Measurements from ENCODE around the gene POPDC2.
"Not testable (repeated sequence)": the region's sequence is repeated elsewhere in the genome, so short reads cannot be mapped to it uniquely, and the experiment has no call there.

POPDC2 gene, protein sequence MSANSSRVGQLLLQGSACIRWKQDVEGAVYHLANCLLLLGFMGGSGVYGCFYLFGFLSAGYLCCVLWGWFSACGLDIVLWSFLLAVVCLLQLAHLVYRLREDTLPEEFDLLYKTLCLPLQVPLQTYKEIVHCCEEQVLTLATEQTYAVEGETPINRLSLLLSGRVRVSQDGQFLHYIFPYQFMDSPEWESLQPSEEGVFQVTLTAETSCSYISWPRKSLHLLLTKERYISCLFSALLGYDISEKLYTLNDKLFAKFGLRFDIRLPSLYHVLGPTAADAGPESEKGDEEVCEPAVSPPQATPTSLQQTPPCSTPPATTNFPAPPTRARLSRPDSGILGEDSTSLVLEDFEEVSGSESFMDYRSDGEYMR

DNA sequence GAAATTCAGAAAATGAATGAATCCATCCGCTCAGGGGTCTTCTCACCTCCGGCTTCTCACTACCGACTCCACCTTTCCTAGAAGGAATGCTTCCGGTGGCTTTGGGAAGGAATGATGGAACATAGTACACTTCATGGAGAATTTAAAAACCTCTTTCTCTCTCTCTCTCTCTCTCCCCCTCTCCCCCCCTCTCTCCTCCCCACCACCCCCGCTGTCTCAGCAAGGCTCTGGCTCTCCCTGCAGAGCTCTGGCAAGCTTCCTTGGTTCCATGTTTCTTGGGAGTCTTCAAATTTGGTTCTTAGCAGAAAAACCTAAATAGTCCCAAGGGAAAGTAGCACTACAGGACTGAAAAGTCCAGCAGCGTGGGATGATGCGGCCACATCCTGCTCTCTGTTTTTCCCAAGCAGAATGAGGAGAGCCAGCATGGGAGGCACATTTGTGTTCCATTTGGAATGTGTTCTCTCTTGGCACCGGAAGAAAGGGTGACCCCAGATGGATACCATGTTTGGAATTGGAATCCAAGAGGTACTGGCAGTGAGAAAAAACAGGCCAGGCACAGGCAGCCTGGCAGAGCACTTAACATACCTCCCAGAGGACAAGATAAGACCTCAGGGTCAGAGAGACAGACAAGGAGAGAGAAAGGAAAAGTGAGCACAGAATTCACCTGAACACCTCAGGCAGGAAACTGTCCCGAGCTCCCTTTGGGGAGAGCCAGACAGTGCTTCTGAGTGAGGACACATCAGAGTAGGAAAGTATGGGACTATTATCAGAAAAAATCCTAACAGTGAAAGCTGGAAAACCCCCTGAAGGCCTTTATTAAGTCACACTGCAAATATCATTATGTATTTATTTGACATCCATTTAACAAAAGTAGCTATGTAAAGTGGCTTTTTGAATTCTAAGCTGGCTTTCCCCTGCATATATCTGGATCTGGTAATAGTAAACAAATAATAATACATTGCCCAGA is at the start of gene POPDC2:
TSS of gene POPDC2 (minus strand) at position 116 of the 967 bp plus-strand sequence. CDS start 166 bp downstream, outside the sequence.
- no peak for DNase-seq (ENCODE audit: low spot score)

DNA sequence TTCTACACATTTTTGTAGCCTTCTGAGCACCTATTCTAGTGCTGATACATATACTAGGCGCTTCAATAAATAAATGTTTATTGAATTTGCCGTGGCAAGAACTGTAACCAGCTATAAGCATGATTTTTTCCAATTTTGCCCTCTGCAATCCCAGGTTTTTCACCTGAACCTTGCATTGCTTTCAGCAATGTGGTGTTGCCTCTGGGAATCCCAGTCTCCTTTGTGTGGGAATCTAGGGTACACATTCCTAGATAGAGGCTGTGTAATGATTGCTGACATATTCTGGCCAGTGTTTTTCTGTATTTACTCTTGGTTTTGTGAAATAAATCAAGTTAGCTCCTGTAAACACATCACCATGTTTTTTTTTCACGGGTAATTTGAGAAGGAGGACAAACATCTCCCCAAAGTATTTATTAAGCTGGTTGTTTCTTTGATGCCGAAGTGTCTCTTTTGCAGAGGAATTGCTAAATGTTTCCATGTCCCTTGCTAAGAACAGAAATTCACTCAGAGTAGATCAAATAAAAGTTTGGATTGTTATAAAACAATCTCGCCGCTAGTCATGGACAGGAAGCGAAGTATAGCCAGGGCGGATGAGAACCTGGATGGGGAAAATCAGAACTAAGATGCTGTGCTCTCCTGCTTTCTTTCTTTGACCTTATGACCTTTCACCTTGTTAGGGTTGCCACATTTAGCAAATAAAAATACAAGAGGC is 43.6 kb upstream of the POPDC2 start:
- no peak for DNase-seq (ENCODE audit: low spot score)

DNA sequence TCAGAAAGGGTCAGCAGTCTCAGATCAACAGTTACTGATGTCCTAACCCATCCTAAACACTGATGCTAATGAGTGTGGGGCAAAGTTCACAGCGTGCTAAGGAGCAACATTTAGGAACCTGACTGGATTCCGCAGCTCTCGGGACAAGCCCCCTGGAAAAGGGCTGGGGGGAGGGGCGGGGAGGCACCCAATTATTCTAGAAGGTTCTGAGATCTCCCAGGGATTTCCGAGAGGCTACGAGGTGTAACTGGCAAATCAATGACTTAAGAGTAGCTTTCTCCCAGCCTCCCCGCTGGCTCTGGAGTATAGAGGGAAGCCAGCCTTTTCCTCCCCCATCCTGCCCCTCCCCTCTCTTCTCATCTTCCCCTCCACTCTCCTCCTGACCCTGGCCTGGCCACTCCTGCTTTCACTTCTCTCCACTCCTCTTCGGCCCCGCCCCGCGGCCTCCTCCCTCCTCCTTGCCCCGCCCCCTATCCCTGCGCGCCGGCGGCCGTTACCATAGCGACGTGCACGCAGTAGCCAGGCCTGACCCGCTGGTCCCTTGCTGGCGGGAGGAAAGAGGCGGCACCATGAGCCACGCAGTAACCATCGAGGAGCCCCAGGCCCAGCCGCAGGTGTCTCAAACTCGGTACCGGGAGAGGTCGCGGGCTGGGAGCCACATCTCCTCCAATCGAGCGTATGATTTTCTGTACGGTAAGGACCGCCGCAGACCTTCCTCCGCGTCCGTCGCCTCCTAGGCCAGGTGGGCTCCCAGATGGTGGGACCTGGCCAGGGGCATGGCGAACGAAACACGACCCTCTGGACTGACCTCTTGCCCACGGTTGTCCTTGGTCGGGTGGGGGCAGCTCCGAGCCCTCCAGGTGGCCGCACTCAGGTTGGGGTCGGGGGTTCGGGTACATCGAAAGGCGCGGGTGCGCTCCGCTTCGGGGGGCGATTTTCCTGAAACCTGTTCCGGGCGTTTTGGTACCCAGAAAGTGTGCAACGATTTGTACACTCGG is 42.4 kb upstream of the POPDC2 start, which contains the start of gene CFAP91:
TSS of gene CFAP91 (plus strand) at position 493 of the 998 bp plus-strand sequence. CDS start at position 570, 77 bp downstream.
- DNase-seq (ENCODE audit: low spot score): peak; percentile 86

DNA sequence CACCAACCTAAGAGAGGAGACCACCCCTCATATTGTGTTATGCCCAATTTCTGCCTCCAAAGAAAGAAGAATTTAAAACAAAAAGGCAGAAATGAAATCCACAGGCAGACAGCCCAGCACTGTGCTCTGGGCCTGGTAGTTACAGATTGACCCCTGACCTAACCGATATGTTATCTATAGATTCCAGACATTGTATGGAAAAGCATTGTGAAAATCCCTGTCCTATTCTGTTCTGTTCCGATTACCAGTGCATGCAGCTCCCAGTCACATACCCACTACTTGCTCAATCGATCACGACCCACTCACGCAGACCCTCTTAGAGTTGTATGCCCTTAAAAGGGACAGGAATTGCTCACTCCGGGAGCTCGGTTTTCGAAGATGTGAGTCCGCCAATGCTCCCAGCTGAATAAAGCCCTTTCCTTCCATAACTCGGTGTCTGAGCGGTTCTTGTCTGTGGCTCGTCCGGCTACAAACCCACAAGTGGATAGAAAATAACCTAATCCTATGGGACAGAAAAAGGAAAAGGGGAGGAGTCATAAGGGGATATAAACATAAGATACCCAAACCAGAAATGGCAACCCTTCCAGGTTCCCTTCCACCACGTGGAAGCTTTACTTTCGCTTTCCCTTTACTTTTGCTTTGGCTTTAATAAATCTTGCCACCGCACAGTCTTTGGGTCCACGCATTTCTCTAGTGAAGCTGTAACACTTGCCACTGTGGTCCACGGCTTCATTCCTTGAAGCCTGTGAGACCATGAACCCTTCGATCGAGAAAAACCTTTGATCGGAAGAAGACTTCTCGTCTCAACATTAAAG is 40.7 kb upstream of the POPDC2 start:
- DNase-seq (ENCODE audit: low spot score): no peak

DNA sequence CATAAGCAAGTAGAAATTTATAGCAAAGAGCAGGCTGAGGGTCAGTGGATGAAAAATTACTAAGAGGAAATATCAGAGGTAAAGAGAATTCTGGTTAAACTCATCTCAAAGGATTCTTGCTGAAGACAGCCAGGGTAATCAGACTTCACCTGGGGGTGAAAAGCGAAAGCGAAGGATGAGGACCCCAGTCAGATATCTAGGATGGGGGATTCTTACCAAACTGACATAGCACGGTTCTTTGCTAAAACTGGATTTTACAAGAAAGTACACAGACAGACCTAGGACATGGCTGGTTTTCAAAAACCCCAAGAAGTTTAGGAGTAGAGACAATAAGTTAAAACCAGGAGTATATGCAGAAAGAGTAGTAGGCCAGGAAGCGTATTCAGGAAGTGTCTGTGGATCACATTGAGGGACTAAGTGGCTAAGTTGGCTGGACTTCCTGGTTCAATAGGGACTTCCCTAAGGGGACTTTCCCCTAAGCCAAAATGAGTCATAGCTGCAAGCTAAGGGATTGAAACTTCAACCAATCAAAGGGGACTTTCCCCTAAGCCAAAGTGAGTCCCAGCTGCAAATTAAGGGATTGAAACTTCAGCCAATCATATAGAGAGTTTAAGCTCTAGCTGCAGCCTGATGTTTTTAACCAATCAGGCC is 40.0 kb upstream of the POPDC2 start:
- peak; percentile 70 for DNase-seq (ENCODE audit: low spot score)

DNA sequence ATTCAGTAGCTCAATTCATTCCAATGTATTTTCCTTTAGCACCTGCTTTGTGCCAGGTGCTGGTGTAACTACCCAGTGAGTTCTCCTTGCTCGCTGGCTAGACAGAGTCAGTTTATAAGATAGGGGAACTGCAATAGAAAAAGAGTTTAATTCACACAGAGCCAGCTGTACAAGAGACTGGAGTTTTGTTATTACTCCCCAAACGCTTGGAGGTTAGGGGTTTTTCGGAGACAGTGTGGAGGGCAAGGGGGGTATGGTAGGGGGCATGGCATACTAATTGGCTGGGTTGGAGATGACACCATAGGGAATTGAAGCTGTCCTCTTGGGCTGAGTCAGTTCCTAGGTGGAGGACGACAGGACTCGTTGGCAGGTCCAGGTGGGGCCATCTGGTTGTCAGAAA is 37.0 kb upstream of the POPDC2 start:
- DNase-seq (ENCODE audit: low spot score): no peak

DNA sequence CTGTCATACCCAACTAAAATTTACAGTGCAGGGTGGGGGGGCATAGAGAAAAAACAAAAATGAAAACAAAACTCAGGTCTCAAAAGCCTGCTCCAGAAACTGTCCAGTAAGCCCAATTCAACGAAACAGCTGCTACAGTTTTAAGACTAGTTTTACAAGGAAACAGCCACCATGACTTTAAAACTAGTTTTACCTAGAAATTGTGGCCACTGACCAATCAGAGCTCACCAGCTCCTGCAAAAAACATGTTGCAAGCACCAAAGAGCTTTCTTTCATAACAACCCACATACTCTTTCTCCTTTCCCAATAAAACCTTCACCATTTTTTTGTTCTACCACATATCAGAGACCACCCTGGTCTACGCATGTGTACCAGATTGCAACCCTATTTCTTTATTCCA is 35.1 kb upstream of the POPDC2 start:
- no peak for DNase-seq (ENCODE audit: low spot score)

DNA sequence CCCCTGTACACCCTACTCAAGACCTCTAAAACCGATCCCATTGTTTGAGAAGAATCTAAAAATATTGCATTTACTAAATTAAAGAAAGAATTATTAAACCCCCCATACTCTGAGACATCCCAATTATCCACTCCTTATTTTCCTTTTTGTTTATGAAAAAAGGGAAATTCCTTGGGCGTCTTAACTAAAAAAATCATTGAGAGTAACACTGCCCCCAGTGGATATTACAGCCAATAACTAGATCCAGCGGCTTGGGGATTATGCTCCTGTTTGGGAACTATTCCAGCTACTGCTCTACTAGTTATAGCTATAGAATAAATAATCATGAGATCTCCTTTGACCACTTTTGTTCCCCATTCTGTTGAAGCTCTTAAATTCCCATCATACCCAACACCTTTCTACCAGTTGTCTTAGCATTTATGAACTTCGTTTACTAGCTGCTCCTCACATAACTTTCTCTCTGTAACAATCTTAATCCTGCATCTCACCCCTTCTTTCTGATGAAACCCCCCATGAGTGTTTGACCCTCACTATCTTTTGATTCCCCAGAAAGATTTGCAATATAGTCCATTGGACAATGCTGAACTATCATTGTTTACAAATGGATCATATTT is 29.8 kb upstream of the POPDC2 start:
- DNase-seq (ENCODE audit: low spot score): no peak

DNA sequence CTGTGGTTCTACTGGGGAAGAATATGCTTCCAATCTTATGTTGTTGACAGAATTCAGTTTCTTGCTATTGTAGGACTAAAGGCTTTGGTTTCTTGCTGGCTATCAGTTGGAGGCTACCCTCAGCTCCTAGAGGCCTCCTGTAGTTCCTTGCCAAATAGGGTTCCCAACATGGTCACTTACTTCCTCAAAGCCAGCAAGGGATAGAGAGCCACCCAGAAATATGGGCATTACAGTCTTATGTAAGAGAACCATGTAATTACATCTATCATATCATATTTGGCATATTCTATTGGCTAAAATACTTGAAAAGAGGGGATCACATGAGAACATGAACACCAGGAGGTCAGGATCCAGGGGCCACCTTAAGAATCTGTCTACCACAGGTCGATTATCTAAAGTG is 23.0 kb upstream of the POPDC2 start:
- DNase-seq (ENCODE audit: low spot score): no peak

DNA sequence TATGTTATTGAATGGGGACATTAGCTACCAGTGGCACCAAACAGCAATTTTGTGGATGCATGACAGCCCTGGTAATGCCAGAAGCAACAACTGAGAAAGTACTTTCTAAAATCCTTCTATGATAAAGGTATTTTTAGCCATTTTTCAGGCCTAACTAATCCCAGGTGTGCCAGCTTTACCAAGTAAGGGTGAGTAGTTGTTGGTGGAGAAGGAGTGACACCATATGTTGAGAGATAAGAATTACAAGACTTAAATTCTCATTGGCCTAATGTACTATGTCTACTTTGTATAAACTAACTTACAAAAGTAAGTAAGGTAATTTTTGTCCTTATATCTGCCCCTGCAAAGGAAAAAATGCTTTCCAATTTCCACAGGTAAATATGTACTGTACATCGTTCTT is 20.9 kb upstream of the POPDC2 start:
- DNase-seq (ENCODE audit: low spot score): peak; percentile 23

DNA sequence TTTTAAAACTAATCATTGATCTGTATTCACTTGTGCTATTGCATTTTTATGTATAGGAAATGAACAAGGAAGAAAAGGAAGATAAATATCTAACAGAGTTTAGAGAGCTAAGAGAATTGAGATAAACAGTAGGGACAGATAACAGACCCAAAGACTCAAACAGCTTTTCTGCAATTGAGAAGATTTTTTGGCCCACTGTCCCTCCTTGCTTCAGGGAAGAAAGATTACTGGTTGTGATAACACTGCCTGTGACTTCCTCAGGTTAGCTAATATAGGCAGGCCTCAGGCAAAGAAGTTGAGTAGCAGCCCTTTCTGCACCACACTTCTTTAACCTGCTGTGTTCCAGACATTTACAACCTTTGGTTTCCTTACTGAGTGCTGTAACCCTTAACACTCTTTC is 19.5 kb upstream of the POPDC2 start:
- DNase-seq (ENCODE audit: low spot score): no peak

DNA sequence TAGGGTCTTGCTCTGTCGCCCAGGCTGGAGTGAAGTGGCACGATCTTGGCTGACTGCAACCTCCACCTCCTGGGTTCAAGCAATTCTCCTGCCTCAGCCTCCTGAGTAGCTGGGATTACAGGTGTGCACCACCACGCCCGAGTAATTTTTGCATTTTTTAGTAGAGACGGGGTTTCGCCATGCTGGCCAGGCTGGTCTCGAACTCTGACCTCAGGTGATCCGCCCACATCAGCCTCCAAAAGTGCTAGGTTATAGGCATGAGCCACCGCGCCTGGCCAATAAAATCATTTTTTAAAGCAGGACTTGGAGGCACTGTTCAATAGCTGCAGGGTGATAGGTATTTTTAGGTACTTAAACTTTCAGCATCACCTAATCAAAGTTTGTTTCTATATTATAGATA is 17.8 kb upstream of the POPDC2 start:
- not testable (repeated sequence) for DNase-seq (ENCODE audit: low spot score)

DNA sequence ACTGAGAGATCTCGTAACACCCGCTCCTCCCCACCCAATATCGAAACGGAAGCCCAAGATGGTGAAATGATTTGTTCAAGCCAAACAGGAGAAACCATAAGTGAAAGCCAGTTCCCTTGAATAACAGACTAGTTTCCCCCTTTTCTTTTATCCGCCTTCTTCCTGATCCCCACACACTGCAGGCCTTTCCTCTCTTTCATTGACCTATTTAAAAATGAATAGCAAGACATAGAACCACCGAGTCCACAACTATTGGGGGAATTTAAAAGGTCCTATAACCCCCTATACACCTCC is 17.2 kb upstream of the POPDC2 start:
- DNase-seq (ENCODE audit: low spot score): no peak

DNA sequence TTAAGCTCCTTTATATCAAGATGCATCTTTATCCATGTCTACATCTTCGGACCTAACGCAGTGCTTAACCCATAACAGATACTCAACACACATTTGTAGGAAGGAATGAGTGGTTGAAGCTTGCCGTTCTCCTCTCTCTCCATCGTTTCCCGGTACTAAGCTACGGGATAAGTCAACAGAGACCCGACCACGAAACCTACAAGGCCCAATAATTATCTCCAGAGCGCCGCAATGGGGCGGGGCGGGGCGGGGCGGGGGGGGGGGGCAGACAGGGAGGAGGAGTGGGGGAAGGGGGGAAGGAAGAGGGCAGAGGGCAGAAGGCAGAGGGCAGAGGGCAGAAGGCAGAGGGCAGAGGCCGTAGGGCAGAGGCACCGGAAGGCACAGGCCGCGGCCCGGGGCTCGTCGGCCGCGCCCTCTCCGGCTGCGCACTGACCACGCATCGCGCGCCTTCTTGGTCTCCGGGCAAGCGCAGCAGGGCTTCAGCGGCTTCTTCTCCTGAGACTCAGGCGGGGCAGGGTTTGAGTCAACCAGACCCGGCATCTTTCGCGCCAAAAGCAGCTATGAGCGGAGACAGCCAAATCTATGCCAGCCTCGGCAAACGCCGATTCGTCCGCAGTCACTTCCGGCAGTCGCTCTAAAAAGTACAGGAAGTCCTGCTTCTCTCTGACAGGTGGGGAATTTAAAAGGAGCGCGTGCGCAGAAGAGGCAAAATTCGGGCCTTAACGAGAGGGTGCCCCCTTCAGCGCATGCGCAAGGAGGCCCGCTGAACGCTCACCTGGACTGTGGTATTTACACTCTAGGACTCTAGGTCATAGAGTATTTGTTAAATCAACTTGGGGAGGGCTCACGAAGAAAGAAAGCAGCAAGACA is 16.6 kb upstream of the POPDC2 start, which contains the start of gene COX17:
TSS of gene COX17 (minus strand) at position 636 of the 870 bp plus-strand sequence. CDS start at position 540, 96 bp downstream.
- DNase-seq (ENCODE audit: low spot score): peak; percentile 98

DNA sequence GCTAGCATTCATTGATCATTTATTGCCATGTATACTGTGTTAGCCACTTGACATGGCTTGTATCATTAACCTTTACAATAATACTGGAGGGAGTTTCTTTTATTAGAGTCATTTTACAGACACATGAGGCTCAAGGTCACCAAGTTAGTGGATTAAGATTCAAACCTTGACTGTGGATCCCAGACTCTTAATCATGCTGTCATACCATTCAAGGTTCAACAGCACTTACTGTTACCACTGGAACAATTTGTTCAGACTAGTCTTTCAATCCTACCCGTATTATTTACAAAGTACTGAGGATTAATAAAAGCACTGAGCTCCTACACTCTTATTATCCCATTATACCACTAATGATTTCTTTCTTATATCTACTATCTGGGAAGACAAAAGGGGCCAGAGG is 15.6 kb upstream of the POPDC2 start:
- no peak for DNase-seq (ENCODE audit: low spot score)

DNA sequence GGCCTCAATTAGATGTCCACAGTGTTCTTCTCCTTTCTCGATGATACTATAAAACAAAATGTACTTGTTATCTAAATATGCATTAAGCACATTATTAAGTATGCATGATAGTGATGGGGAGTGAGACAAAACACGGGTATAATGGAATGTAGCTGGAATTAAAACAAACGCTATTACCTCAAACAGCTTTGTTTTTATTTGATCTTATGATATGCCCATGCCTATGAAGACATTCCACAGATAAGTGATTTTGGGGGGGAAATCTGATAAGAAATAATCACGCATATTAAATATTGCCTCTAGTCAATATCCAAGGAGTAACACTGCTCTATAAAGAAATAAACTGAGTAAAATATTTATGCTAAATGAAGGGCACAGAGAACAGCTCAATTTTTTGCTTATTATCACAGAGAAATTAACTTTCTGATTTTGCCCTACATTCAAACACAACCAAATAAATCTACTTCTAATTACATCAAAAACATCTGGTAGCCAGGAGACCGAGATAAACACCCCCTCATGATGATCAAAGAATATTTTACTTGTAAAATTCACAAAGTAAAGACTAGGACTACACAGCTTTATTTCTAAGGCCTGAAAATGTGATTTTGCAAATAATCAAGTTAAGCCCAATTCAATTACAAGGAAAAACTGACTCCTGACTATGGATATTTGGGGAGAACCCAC is 14.9 kb upstream of the POPDC2 start:
- DNase-seq (ENCODE audit: low spot score): no peak

DNA sequence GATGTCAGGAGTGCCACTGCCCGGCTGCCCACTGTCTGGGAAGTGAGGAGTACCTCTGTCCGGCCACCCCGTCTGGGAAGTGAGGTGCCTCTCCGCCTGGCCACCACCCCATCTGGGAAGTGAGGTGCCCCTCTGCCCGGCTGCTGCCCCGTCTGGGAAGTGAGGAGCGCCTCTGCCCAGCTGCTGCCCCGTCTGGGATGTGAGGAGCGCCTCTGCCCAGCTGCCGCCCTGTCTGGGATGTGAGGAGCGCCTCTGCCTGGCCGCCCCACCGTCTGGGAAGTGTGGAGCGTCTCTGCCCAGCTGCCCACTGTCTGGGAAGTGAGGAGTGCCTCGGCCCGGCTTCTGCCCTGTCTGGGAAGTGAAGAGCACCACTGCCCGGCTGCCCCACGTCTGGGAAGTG is 13.5 kb upstream of the POPDC2 start:
- no peak for DNase-seq (ENCODE audit: low spot score)

DNA sequence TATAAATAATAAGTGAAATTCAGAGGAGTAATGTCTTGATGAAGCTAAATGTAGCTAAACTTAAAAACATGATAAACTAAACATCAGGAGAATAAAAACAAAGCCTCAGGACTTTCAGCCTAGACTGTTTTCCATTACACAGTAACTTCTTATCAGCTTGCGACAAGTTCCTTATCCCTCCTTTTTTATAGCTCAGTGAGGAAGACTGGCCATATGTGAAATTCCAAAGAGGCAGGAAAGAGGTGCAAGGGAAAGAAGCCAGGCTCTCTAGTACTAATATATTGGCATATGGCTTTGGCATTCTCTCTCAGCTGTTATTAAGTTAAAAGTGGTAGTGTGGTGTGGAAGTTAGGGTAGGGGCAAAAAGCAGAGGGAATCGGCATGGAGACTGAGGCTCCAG is 12.4 kb upstream of the POPDC2 start:
- no peak for DNase-seq (ENCODE audit: low spot score)
